Stimulated activated CD4-positive, alpha-beta T cell treated with anti-CD3 and anti-CD28 coated beads, Interleukin-2, amount 100 ng/mL, for 4 hours (primary cell): ENCODE measurements around the gene LCA5.
"Not testable (repeated sequence)": the region's sequence is repeated elsewhere in the genome, so short reads cannot be mapped to it uniquely, and the experiment has no call there.

Experiments used
- DNase-seq: peaks from one replicate; pipeline ENCODE4 v3.0.0-alpha.2; 2020; ENCODE audit warnings: low read depth

The LCA5 gene

GRCh38 chr6:79536954-79537747 is at the start of gene LCA5:
LCA5 (minus strand) TSS chr6:79537430; CDS start chr6:79518894, 18,536 bp downstream.
- peak; percentile 72 for DNase-seq

- DNase-seq: no peak
Observed at GRCh38 chr6:79586548-79586947, 49.3 kb upstream of the LCA5 start.

- no peak for DNase-seq
Observed at GRCh38 chr6:79584332-79584731, 47.1 kb upstream of the LCA5 start.

- not testable (repeated sequence) for DNase-seq
Observed at GRCh38 chr6:79577926-79578325, 40.7 kb upstream of the LCA5 start.

GRCh38 chr6:79574630-79575225 is 37.5 kb upstream of the LCA5 start:
- no peak for DNase-seq

- no peak for DNase-seq
Observed at GRCh38 chr6:79574174-79574573, 36.9 kb upstream of the LCA5 start.

GRCh38 chr6:79571030-79571367 is 33.8 kb upstream of the LCA5 start:
- DNase-seq: no peak

GRCh38 chr6:79570129-79571029 is 33.1 kb upstream of the LCA5 start:
- DNase-seq: no peak

- no peak for DNase-seq
Observed at GRCh38 chr6:79568996-79569395, 31.8 kb upstream of the LCA5 start.

- no peak for DNase-seq
Observed at GRCh38 chr6:79564636-79565035, 27.4 kb upstream of the LCA5 start.

- DNase-seq: no peak
Observed at GRCh38 chr6:79559706-79560105, 22.5 kb upstream of the LCA5 start.

GRCh38 chr6:79557673-79558467 is 20.6 kb upstream of the LCA5 start:
- DNase-seq: no peak

GRCh38 chr6:79554305-79554704 is 17.1 kb upstream of the LCA5 start:
- DNase-seq: no peak

GRCh38 chr6:79551401-79551800 is 14.2 kb upstream of the LCA5 start:
- DNase-seq: no peak

- no peak for DNase-seq
Observed at GRCh38 chr6:79548304-79548703, 11.1 kb upstream of the LCA5 start.

- no peak for DNase-seq
Observed at GRCh38 chr6:79546186-79546585, 9.0 kb upstream of the LCA5 start.

GRCh38 chr6:79544939-79545450 is 7.8 kb upstream of the LCA5 start:
- DNase-seq: no peak

- no peak for DNase-seq
Observed at GRCh38 chr6:79544299-79544927, 7.2 kb upstream of the LCA5 start.

GRCh38 chr6:79543886-79544285 is 6.7 kb upstream of the LCA5 start:
- no peak for DNase-seq

GRCh38 chr6:79543411-79543810 is 6.2 kb upstream of the LCA5 start:
- no peak for DNase-seq
